CD14-positive monocyte (primary cell): Measurements from ENCODE around the gene MAP1A. TPM values are rescaled to one million over a fixed set of nuclear protein-coding genes. Genes with fewer than 3 reads are reported as not detected.
A peak's percentile ranks its signal among the peaks of the same experiment; 100 is the strongest.

Source experiments
- DNase-seq, 3 donors: peaks; one replicate each; pipeline ENCODE4 v3.0.0-alpha.2; 2011 to 2022
- H2AFZ ChIP-seq: 2 replicates; pipeline ENCODE4 v1.6.0; 2012; ENCODE audit warnings: mild to moderate bottlenecking, low read depth, low read length, inconsistent platforms; ENCODE audit not compliant: insufficient read depth, poor library complexity, severe bottlenecking
- H3K27ac ChIP-seq, 2 donors: 1 replicate in 1 of 2; 2 replicates in 1 of 2; pipeline ENCODE4 v1.5.1; 2012 to 2013; ENCODE audit warnings: low read length in 2 of 2, control low read depth in 1 of 2, inconsistent platforms in 1 of 2, low read depth in 1 of 2, mild to moderate bottlenecking in 1 of 2
- H3K27me3 ChIP-seq, 2 donors: one replicate each; pipeline versions ENCODE4 v1.6.0 to v1.6.1; 2011 to 2013; ENCODE audit warnings: low read length in 2 of 2; ENCODE audit not compliant: control insufficient read depth in 2 of 2, insufficient read depth in 2 of 2
- H3K36me3 ChIP-seq, 2 donors: replicated peaks in 1 of 2; 1 replicate in 1 of 2; 2 replicates in 1 of 2; pipeline versions ENCODE4 v1.5.1 to v1.6.1; 2012 to 2013; ENCODE audit warnings: low read length in 2 of 2, control low read depth in 1 of 2, inconsistent platforms in 1 of 2, mild to moderate bottlenecking in 1 of 2; ENCODE audit not compliant: insufficient read depth in 2 of 2, control insufficient read depth in 1 of 2
- H3K4me1 ChIP-seq, 2 donors: 1 replicate in 1 of 2; 2 replicates in 1 of 2; pipeline versions ENCODE4 v1.5.1 to v1.6.1; 2012 to 2013; ENCODE audit warnings: low read length in 2 of 2, control low read depth in 1 of 2, inconsistent platforms in 1 of 2, mild to moderate bottlenecking in 1 of 2, moderate library complexity in 1 of 2; ENCODE audit not compliant: insufficient read depth in 2 of 2, control insufficient read depth in 1 of 2
- H3K4me2 ChIP-seq: replicated peaks from 2 replicates; pipeline ENCODE3; 2012; ENCODE audit warnings: low read length, moderate library complexity, mild to moderate bottlenecking; ENCODE audit not compliant: poor library complexity, severe bottlenecking; ENCODE audit errors: extremely low read depth
- H3K4me3 ChIP-seq, 3 experiments: fragments of 200-600 bp in 1 of 3; sonication (generic) in 1 of 3; replicated peaks in 1 of 3; 1 replicate in 2 of 3; 2 replicates in 1 of 3; pipeline ENCODE4 v1.5.1; 2011 to 2013; ENCODE audit warnings: low read length in 3 of 3, mild to moderate bottlenecking in 3 of 3, control low read depth in 2 of 3, low read depth in 2 of 3, inconsistent platforms in 1 of 3, moderate library complexity in 1 of 3
- H3K79me2 ChIP-seq: 2 replicates; pipeline ENCODE4 v1.6.0; 2012; ENCODE audit warnings: mild to moderate bottlenecking, control low read depth, inconsistent platforms, low read length, moderate library complexity; ENCODE audit not compliant: insufficient read depth
- H3K9ac ChIP-seq: 2 replicates; pipeline ENCODE4 v1.6.0; 2017; ENCODE audit warnings: low read length, mild to moderate bottlenecking; ENCODE audit not compliant: insufficient read depth, poor library complexity, severe bottlenecking
- H3K9me3 ChIP-seq, 2 donors: replicated peaks in 1 of 2; 1 replicate in 1 of 2; 2 replicates in 1 of 2; pipeline versions ENCODE4 v1.5.1 to v1.6.1; 2012 to 2013; ENCODE audit warnings: low read length in 2 of 2, control low read depth in 1 of 2; ENCODE audit not compliant: control insufficient read depth in 1 of 2, insufficient read depth in 1 of 2
- H4K20me1 ChIP-seq: 2 replicates; pipeline ENCODE4 v1.6.0; 2012; ENCODE audit warnings: mild to moderate bottlenecking, low read length, control low read depth, moderate library complexity; ENCODE audit not compliant: insufficient read depth
- H3K27ac Mint-ChIP-seq, 7 donors: one replicate each; pipeline ENCODE4 v1.8.0; 2020; ENCODE audit warnings: mild to moderate bottlenecking in 7 of 7, mixed read lengths in 7 of 7, moderate library complexity in 6 of 7, inconsistent platforms in 2 of 7
- H3K27me3 Mint-ChIP-seq, 3 donors: one replicate each; pipeline ENCODE4 v1.8.0; 2021 to 2022; ENCODE audit warnings: low read depth in 3 of 3, mild to moderate bottlenecking in 3 of 3, mixed read lengths in 3 of 3, moderate library complexity in 3 of 3, inconsistent platforms in 1 of 3
- H3K36me3 Mint-ChIP-seq, 2 donors: one replicate each; pipeline ENCODE4 v1.8.0; 2020; ENCODE audit warnings: mixed read lengths in 2 of 2, inconsistent platforms in 1 of 2, mild to moderate bottlenecking in 1 of 2
- H3K4me1 Mint-ChIP-seq: one replicate; pipeline ENCODE4 v1.8.0; 2020; ENCODE audit warnings: mild to moderate bottlenecking, mixed read lengths
- H3K4me3 Mint-ChIP-seq, 2 donors: one replicate each; pipeline ENCODE4 v1.8.0; 2020; ENCODE audit warnings: mild to moderate bottlenecking in 2 of 2, mixed read lengths in 2 of 2, moderate library complexity in 1 of 2
- H3K9me3 Mint-ChIP-seq, 7 donors: one replicate each; pipeline ENCODE4 v1.8.0; 2020 to 2022; ENCODE audit warnings: mixed read lengths in 7 of 7, mild to moderate bottlenecking in 6 of 7, moderate library complexity in 6 of 7, inconsistent platforms in 2 of 7
- WGBS: methylation state at CpG from one replicate; pipeline ENCODE4 v1.1.5; 2013; ENCODE audit warnings: missing lambda C conversion rate; ENCODE audit not compliant: insufficient coverage; 5-methylcytosine and 5-hydroxymethylcytosine counted together
- intact Hi-C, 2 donors: fragments of 100-400 bp; cut with micrococcal nuclease; formaldehyde crosslinking; loops; one replicate each; pipeline versions ENCODE4 v1.15.0 to v1.15.1; 2023
- polyA plus RNA-seq, 3 donors: library from polyadenylated mRNA; depleted of rRNA in 1 of 3; unstranded in 2 of 3; stranded (reverse) in 1 of 3; fragments of 300-500 nt in 2 of 3; fragments of >200 nt in 1 of 3; fragmentation: Illumina TruSeq in 2 of 3; gene quantifications; 1 replicate in 2 of 3; 2 replicates in 1 of 3; pipeline ENCODE4 v1.2.3, GENCODE V29; 2012 to 2021
- TF ChIP-seq, protein P1 (sequence below): fragments of 200-600 bp; IDR thresholded peaks from one replicate; pipeline ENCODE4 v1.8.0; 2022; ENCODE audit warnings: antibody characterized with exemption, mild to moderate bottlenecking

Gene MAP1A
- polyA plus RNA-seq, 3 donors, result 0.01 to 0.02 TPM; not detected in 1

DNA sequence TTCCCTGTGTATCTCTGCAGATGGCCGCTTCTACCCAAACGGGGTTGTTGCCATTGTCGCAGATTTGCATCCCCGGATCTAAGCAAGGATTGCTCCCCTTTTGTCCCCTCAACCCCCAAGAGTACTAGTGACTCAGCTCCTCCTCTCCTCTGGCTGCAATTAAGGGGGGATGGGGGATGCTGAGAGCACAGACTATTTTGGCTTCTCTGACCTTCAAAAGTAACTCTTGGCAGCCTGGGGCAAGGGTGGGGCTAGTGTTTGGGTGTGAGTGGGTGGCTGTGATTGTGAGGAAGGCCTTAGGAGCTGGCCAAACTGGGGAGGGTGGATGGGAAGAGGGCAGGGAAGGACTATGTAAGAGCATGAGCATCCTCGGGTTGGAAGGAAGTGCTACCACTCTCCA, 1.2 kb upstream of the MAP1A start:
- no peaks in the 10 kb centered on the region for H4K20me1 ChIP-seq
- H3K9ac ChIP-seq, result no peak overlapping the region
- H3K9me3 ChIP-seq, result no peaks in the 10 kb centered on the region
- TF ChIP-seq, protein P1, sequence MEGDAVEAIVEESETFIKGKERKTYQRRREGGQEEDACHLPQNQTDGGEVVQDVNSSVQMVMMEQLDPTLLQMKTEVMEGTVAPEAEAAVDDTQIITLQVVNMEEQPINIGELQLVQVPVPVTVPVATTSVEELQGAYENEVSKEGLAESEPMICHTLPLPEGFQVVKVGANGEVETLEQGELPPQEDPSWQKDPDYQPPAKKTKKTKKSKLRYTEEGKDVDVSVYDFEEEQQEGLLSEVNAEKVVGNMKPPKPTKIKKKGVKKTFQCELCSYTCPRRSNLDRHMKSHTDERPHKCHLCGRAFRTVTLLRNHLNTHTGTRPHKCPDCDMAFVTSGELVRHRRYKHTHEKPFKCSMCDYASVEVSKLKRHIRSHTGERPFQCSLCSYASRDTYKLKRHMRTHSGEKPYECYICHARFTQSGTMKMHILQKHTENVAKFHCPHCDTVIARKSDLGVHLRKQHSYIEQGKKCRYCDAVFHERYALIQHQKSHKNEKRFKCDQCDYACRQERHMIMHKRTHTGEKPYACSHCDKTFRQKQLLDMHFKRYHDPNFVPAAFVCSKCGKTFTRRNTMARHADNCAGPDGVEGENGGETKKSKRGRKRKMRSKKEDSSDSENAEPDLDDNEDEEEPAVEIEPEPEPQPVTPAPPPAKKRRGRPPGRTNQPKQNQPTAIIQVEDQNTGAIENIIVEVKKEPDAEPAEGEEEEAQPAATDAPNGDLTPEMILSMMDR, result no peak
- Mint-ChIP-seq H3K27ac (no peak overlapping the region), H3K4me3 (no peak overlapping the region), H3K9me3 (peaks cover 0 to 4% (median 0%) of the 10 kb centered on the region in 7 donors), H3K4me1 (peaks cover 37% of the 10 kb centered on the region), H3K27me3 (peaks cover 39 to 45% (median 40%) of the 10 kb centered on the region in 3 donors), H3K36me3 (no peaks in the 10 kb centered on the region)
- DNase-seq, result no peak
- peaks cover 22% of the 10 kb centered on the region in 2 donors for H3K4me1 ChIP-seq
- H3K4me3 ChIP-seq, result no peak overlapping the region
- H3K27ac ChIP-seq, result no peak overlapping the region
- no peaks in the 10 kb centered on the region for H3K79me2 ChIP-seq
- no peak overlapping the region for H3K4me2 ChIP-seq
- intact Hi-C loops, result loop anchor here in 1 of 2 donors (10.0 kb wide), 1 partner anchor 71 kb away; no protein-coding TSS in a partner anchor
- H2AFZ ChIP-seq, result no peak overlapping the region
- WGBS, result no CpG with 5 or more reads among the region's 5 CpGs
- H3K27me3 ChIP-seq, result peaks cover 11 to 35% of the 10 kb centered on the region in 2 donors
- no peaks in the 10 kb centered on the region for H3K36me3 ChIP-seq

DNA sequence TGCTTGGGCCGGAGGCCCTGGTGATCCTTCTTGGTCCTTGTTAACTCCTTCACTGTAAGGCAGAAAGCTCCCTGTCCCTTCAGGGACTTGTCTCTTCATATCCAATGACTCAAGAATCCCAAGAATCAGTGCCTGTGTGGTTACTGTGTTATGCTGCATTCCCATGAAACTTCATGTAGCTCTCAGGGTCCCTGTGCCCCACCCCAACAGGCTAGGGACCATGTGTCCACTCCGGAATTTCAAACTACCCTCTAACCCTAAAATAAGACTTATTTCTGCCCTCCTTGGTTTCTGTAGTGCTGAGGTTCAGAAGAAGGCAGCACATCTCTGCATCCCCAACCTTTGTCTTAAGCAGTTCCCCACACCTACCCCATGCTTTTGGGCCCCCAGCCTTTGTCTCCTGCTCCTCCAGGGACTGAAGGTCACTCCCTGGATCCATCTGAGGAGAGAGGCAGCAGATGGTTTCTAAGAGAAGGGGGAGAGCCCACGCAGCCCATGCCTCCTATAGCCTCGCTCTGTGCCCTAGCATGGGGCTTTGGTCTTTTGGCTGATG, 531 bp upstream of the MAP1A start:
- H3K27me3 ChIP-seq, result peaks cover 6 to 28% of the 10 kb centered on the region in 2 donors
- H3K4me3 ChIP-seq, result no peak overlapping the region
- Mint-ChIP-seq H3K27ac (peak overlapping the region in 1 of 7 donors; percentile 11), H3K4me3 (peak overlapping the region in 1 of 2 donors; percentile 35), H3K36me3 (no peaks in the 10 kb centered on the region), H3K4me1 (peaks cover 32% of the 10 kb centered on the region), H3K9me3 (peaks cover 0 to 4% (median 0%) of the 10 kb centered on the region in 7 donors), H3K27me3 (peaks cover 32 to 38% (median 35%) of the 10 kb centered on the region in 3 donors)
- no peaks in the 10 kb centered on the region for H4K20me1 ChIP-seq
- H3K9ac ChIP-seq, result no peak overlapping the region
- H3K79me2 ChIP-seq, result no peaks in the 10 kb centered on the region
- H3K9me3 ChIP-seq, result no peaks in the 10 kb centered on the region
- H3K27ac ChIP-seq, result no peak overlapping the region
- H3K4me1 ChIP-seq, result peaks cover 18 to 19% of the 10 kb centered on the region in 2 donors
- H3K4me2 ChIP-seq, result no peak overlapping the region
- 60% methylated on average over 1 of the region's 4 CpGs for WGBS
- DNase-seq, result no peak
- TF ChIP-seq, protein P1, result no peak
- intact Hi-C loops, result loop anchor here in 1 of 2 donors (10.0 kb wide), 1 partner anchor 72 kb away; no protein-coding TSS in a partner anchor
- no peaks in the 10 kb centered on the region for H3K36me3 ChIP-seq
- H2AFZ ChIP-seq, result peak overlapping the region; percentile 8
